PFSK-1 (cell line): Measurements from ENCODE around the gene BNC1.

Source experiments
- FOXP2 ChIP-seq: optimal IDR thresholded peaks from 2 replicates; pipeline ENCODE3; 2011; ENCODE audit warnings: borderline replicate concordance, control low read depth, inconsistent platforms; ENCODE audit not compliant: insufficient read depth; ENCODE audit errors: extremely low read length, extremely low read depth
- POLR2AphosphoS5 ChIP-seq: IDR thresholded peaks from 2 replicates; pipeline ENCODE4 v1.6.1; 2012; ENCODE audit warnings: low read depth, mild to moderate bottlenecking, control low read depth, low read length, moderate library complexity
- SIN3A ChIP-seq: IDR thresholded peaks from 2 replicates; pipeline ENCODE4 v1.6.1; 2012; ENCODE audit warnings: mild to moderate bottlenecking, low read length, moderate library complexity, borderline replicate concordance; ENCODE audit not compliant: insufficient read depth
- TAF1 ChIP-seq: IDR thresholded peaks from 2 replicates; pipeline ENCODE4 v1.6.1; 2012; ENCODE audit warnings: low read length, control low read depth, borderline replicate concordance; ENCODE audit not compliant: insufficient read depth
- TF ChIP-seq, protein P1 (sequence below), 2 experiments: IDR thresholded peaks; 2 replicates each; pipeline versions ENCODE4 v1.6.1 to v1.8.0; 2011 to 2012; ENCODE audit warnings: low read depth in 2 of 2, low read length in 2 of 2, control low read depth in 1 of 2, inconsistent platforms in 1 of 2, mild to moderate bottlenecking in 1 of 2, moderate library complexity in 1 of 2; ENCODE audit not compliant: insufficient read depth in 1 of 2

DNA sequence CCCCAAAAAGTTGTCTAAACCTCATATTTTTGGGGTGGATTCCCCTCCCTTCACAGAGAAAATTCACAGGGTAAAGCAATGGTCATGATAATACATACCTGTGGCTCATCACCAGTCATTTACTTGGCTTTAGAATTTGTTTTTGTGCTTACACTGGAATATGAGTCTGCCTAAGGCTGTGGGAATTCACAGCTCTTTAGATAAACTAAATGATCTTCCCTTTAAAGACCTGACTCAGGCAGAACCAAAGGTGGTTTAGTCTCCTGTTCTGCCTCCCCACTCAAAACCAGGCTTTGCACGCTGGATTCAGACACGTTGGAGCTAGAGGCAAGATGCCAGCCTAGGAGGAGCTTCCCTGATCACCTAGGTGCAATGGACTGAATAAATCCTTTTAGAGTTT is 40.3 kb upstream of the BNC1 start:
- TF ChIP-seq SIN3A (no peak), POLR2AphosphoS5 (no peak), TAF1 (no peak), FOXP2 (no peak)
- TF ChIP-seq, protein P1, sequence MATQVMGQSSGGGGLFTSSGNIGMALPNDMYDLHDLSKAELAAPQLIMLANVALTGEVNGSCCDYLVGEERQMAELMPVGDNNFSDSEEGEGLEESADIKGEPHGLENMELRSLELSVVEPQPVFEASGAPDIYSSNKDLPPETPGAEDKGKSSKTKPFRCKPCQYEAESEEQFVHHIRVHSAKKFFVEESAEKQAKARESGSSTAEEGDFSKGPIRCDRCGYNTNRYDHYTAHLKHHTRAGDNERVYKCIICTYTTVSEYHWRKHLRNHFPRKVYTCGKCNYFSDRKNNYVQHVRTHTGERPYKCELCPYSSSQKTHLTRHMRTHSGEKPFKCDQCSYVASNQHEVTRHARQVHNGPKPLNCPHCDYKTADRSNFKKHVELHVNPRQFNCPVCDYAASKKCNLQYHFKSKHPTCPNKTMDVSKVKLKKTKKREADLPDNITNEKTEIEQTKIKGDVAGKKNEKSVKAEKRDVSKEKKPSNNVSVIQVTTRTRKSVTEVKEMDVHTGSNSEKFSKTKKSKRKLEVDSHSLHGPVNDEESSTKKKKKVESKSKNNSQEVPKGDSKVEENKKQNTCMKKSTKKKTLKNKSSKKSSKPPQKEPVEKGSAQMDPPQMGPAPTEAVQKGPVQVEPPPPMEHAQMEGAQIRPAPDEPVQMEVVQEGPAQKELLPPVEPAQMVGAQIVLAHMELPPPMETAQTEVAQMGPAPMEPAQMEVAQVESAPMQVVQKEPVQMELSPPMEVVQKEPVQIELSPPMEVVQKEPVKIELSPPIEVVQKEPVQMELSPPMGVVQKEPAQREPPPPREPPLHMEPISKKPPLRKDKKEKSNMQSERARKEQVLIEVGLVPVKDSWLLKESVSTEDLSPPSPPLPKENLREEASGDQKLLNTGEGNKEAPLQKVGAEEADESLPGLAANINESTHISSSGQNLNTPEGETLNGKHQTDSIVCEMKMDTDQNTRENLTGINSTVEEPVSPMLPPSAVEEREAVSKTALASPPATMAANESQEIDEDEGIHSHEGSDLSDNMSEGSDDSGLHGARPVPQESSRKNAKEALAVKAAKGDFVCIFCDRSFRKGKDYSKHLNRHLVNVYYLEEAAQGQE (IDR thresholded peaks at IDR 0.05; ENCODE audit: insufficient read depth in 1 of 2, low read depth in 2 of 2, low read length in 2 of 2), result no peak
